Raji (cell line): Measurements from ENCODE around the gene CDYL.

Source experiments
- POLR2A ChIP-seq: IDR thresholded peaks from 2 replicates; pipeline ENCODE4 v1.6.1; 2011; ENCODE audit warnings: low read depth, low read length, control low read depth; ENCODE audit not compliant: insufficient read depth

The CDYL gene

DNA sequence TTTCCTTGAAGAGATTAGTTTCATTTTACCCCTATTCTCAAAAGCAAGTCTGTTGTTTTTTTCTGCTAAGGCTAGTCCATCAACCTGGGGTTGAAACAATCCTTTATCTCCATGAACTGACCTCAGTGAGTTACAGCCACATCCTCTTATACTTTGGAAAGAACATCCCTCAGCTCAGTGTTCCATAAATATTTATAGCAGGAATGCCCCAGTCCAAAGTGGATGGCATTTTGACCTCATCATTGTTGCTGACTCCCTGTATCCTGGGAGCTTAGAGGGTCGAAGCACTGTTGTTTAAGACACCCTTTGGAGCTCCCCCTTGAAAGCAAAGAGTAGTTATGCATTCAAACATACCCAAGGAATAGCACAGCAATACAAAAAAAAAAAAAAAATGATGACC is 16.2 kb upstream of the CDYL start:
- no peak for TF ChIP-seq POLR2A

DNA sequence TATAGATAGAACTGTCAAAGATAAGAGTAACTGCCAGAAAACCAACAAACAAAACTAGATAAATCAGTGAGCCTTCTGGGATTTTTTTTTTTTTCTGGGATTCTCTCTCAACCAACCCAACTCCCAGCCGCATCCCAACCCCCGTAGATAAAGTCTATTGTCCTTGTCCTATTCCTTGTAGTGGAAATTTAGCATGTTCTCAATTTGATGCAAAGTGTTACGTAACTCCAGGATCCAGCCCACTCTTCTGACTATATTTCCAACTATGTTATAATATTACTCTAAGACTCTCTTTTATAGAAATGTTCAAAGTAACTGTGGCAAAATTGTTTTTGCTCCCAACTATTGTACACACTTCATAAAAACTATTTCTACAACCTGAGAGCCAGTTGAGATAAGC is 15.4 kb upstream of the CDYL start:
- no peak for TF ChIP-seq POLR2A

- no peak for TF ChIP-seq POLR2A
Observed at GRCh38 chr6:4762294-4762693, 13.9 kb upstream of the CDYL start.

GRCh38 chr6:4763921-4764320 is 12.3 kb upstream of the CDYL start:
- no peak for TF ChIP-seq POLR2A

- TF ChIP-seq POLR2A: no peak
Observed at GRCh38 chr6:4768815-4769214, 7.4 kb upstream of the CDYL start.

- TF ChIP-seq POLR2A: no peak
Observed at GRCh38 chr6:4772750-4773149, 3.5 kb upstream of the CDYL start.

- TF ChIP-seq POLR2A: no peak
Observed at GRCh38 chr6:4773181-4773580, 3.0 kb upstream of the CDYL start.

DNA sequence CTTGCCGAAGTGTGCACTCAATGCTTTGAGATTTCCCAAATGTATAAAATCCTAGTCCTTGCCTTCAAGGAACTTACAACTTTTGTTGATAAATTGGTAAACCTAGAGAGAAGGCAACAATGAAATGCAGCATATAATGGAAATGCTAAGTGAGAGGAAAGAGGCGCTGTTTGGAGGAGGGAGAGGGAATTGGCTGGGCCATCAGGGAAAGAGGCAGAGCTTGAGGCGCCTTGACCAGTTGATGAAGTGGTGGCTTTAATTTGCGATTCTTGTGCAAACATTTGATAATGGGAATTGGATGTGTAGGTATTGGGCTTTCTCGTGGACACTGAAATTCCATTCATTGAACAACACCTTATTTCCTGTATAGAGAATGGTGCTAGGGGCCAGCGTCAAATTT is 1.9 kb upstream of the CDYL start:
- no peak for TF ChIP-seq POLR2A

GRCh38 chr6:4774715-4775493 is 1.3 kb upstream of the CDYL start:
- no peak for TF ChIP-seq POLR2A

DNA sequence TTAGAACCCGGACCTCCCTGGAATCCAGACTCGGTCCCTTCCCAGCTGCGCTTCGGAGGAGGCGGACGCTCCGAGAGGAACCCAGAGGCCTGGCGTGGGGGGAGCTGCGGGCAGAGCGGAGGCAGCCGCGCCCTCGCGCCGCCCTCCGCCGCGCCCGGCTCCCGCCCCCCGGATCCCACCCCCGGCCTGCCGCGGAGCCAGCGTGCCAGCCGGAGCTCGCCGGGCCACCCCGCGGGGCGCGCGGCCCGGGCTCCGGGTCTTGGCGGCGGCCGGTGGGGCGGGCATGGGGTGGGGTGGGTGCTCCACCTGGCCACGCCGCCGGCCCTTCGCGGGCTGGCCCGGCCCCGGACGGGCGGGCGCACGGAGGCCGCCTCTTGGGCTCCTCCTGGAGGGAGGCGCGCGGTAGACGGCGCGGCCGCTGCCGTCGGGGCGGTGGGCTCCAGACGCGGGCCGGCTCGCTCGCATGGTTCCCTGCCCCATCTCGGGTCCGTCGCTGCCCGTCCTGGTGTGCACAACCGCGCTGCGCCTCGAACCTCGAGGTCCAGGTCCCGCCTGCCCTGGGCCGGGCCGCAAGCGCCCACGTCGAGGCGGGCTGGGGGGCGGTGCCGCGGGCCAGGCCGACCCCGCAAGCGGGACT is 592 bp upstream of the CDYL start:
- TF ChIP-seq POLR2A: no peak

DNA sequence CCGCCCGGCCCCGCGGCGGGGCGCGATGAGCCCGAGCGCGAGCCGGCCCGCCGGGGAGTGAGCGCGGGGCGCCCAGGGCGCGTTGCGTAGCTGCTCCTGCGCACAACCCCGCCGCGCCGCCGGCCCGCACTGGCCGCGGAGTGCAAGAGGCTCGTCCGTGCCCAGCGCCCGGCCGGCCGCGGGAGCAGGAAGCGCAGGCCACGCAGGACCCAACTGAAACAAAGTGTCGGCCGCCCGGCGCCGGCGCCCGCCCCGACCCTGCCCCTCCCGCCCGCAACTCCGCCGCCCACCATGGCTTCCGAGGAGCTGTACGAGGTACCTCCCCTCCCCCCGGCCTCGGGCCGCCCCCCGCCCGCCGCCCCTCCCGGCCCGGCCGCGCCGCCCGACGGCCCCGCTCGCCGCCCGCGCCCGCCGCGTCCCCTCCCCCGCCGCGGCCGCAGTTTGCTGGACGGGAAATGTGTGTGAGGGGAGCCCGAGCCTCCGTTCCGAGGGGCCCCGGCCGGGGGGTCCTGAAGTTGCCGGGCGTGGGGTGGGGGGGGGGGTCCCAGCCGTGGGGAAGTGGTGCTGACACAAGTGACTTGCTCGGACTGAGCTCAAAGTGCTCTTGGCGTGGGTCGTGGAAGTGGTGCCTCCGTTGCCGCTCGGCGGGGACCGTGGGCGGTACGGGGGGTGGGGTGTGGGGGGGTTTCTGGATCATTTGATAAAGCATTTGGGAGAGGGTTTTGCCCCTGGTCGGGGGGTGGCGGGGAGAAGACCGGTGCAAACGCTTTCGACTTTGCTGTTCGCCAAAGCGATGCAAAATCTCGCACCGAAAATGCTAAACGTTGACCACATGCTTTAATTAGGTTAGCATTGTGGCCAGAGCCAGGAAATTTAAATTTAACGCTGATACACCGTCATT is 539 bp downstream of the CDYL start:
- 0 out of 2 replicates have a peak, but pooled peaks have one; percentile 30 for TF ChIP-seq POLR2A

GRCh38 chr6:4777394-4777935 is 1.3 kb downstream of the CDYL start:
- TF ChIP-seq POLR2A: no peak

DNA sequence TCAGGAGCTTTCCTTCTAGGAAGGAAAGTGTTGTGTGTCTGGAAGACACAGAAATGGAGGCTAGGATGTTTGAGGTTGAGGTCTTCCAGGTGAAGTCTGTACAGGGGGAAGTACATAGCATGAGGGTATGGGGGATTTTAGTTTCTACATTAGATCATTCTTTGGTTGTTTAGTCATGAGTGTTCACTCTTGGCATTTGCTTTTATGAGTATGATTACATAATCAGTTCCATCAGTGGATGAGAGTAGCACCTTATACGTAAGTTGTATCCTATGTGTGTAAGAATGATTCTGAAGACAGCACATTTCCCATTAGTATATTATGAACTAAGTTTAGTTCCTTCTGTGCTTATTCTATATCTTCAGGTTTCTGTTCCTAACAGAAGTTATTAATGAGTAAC is 1.9 kb downstream of the CDYL start:
- no peak for TF ChIP-seq POLR2A

GRCh38 chr6:4780360-4780812 is 4.2 kb downstream of the CDYL start:
- no peak for TF ChIP-seq POLR2A

DNA sequence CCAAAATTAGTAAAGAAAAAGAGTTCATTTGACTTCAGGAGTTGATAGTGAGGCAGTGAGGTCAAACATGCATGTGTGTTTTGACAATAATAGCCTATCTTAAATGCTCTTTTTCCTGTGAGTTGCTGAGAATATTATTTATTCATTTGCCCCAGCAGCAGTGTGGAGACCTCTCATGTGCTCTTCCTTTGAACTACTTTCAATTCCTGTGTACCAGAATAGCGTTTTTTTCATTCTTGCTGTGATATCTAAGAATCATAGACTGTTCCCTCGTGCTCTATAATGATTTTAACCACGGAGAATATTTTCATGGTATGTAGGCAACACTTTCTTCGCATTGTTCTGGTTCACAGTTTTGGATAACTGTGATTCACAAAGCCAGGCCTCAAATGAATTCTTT is 5.2 kb downstream of the CDYL start:
- TF ChIP-seq POLR2A: no peak

- no peak for TF ChIP-seq POLR2A
Observed at GRCh38 chr6:4781967-4782575, 5.9 kb downstream of the CDYL start.

GRCh38 chr6:4786996-4787395 is 10.8 kb downstream of the CDYL start:
- no peak for TF ChIP-seq POLR2A
